T-helper 17 cell (primary cell): Measurements from ENCODE around the gene SSU72. TPM values are rescaled to one million over a fixed set of nuclear protein-coding genes. Genes with fewer than 3 reads are reported as not detected.
A peak's percentile ranks its signal among the peaks of the same experiment; 100 is the strongest.
"Not testable (repeated sequence)": the region's sequence is repeated elsewhere in the genome, so short reads cannot be mapped to it uniquely, and the experiment has no call there.

ENCODE experiments used
- ATAC-seq: fragments of 150-1000 bp; cut with Tn5 transposase; 2 replicates; pipeline ENCODE4 v1.10.0; 2021; ENCODE audit warnings: mild to moderate bottlenecking, moderate library complexity
- DNase-seq, 3 donors: peaks; one replicate each; pipeline versions ENCODE4 v3.0.0 to v3.0.0-alpha.2; 2020 to 2021
- H3K9me3 ChIP-seq: one replicate; pipeline ENCODE4 v1.7.0; 2013; ENCODE audit warnings: low read length, mild to moderate bottlenecking; ENCODE audit not compliant: control insufficient read depth, poor library complexity, severe bottlenecking
- H3K27ac Mint-ChIP-seq: one replicate; pipeline ENCODE4 v1.8.0; 2022; ENCODE audit warnings: mild to moderate bottlenecking, moderate library complexity, mixed read lengths
- H3K27me3 Mint-ChIP-seq: one replicate; pipeline ENCODE4 v1.8.0; 2022; ENCODE audit warnings: mixed read lengths
- H3K36me3 Mint-ChIP-seq: one replicate; pipeline ENCODE4 v1.8.0; 2022; ENCODE audit warnings: low read depth, mixed read lengths
- H3K4me1 Mint-ChIP-seq: one replicate; pipeline ENCODE4 v1.8.0; 2022; ENCODE audit warnings: mild to moderate bottlenecking, mixed read lengths
- H3K4me3 Mint-ChIP-seq: one replicate; pipeline ENCODE4 v1.8.0; 2022; ENCODE audit warnings: mild to moderate bottlenecking, moderate library complexity, mixed read lengths
- total RNA-seq, 4 donors: library from RNA in 2 of 4; stranded (reverse) in 2 of 4; gene quantifications; one replicate each; pipeline ENCODE4 v1.2.3 and lab custom pipeline; 2022 to 2026

SSU72 gene
- total RNA-seq, 2 donors from 2014 or later = 99.3 to 103 TPM

- not testable (repeated sequence) for DNase-seq, H3K27me3 Mint-ChIP-seq, H3K4me3 Mint-ChIP-seq, H3K4me1 Mint-ChIP-seq, H3K36me3 Mint-ChIP-seq, H3K27ac Mint-ChIP-seq, H3K9me3 ChIP-seq, ATAC-seq
Measured at GRCh38 chr1:1524750-1525383, 49.8 kb downstream of the SSU72 start.

GRCh38 chr1:1523651-1524050 is 51.0 kb downstream of the SSU72 start:
- H3K4me1 Mint-ChIP-seq, H3K9me3 ChIP-seq, DNase-seq, H3K36me3 Mint-ChIP-seq, ATAC-seq, H3K4me3 Mint-ChIP-seq, H3K27me3 Mint-ChIP-seq, H3K27ac Mint-ChIP-seq: not testable (repeated sequence)

- not testable (repeated sequence) for H3K4me1 Mint-ChIP-seq, ATAC-seq, H3K9me3 ChIP-seq, DNase-seq, H3K36me3 Mint-ChIP-seq, H3K27ac Mint-ChIP-seq, H3K27me3 Mint-ChIP-seq, H3K4me3 Mint-ChIP-seq
Measured at GRCh38 chr1:1523226-1523625, 51.4 kb downstream of the SSU72 start.

GRCh38 chr1:1522536-1522935 is 52.1 kb downstream of the SSU72 start:
- not testable (repeated sequence) for H3K36me3 Mint-ChIP-seq, H3K4me3 Mint-ChIP-seq, ATAC-seq, H3K4me1 Mint-ChIP-seq, H3K9me3 ChIP-seq, H3K27me3 Mint-ChIP-seq, DNase-seq, H3K27ac Mint-ChIP-seq

- Mint-ChIP-seq H3K27me3 (no peaks in the 10 kb centered on the region), H3K4me1 (no peaks in the 10 kb centered on the region), H3K4me3 (no peak overlapping the region), H3K27ac (no peak overlapping the region), H3K36me3 (no peaks in the 10 kb centered on the region)
- no peak for ATAC-seq
- H3K9me3 ChIP-seq = no peaks in the 10 kb centered on the region
- DNase-seq = no peak
Measured at GRCh38 chr1:1521331-1521730, 53.3 kb downstream of the SSU72 start.

- not testable (repeated sequence) for H3K9me3 ChIP-seq, H3K36me3 Mint-ChIP-seq, H3K4me3 Mint-ChIP-seq, ATAC-seq, H3K27me3 Mint-ChIP-seq, H3K27ac Mint-ChIP-seq, H3K4me1 Mint-ChIP-seq, DNase-seq
Measured at GRCh38 chr1:1519805-1520505, 54.7 kb downstream of the SSU72 start.

- H3K4me1 Mint-ChIP-seq, H3K27ac Mint-ChIP-seq, H3K27me3 Mint-ChIP-seq, H3K36me3 Mint-ChIP-seq, H3K4me3 Mint-ChIP-seq, H3K9me3 ChIP-seq, ATAC-seq, DNase-seq: not testable (repeated sequence)
Measured at GRCh38 chr1:1518621-1519007, 56.0 kb downstream of the SSU72 start.

- ATAC-seq = no peak
- H3K27me3 Mint-ChIP-seq = no peaks in the 10 kb centered on the region
Measured at GRCh38 chr1:1517973-1518620, 56.6 kb downstream of the SSU72 start.

GRCh38 chr1:1516923-1517322 is 57.7 kb downstream of the SSU72 start:
- H3K36me3 Mint-ChIP-seq, H3K27me3 Mint-ChIP-seq, H3K4me3 Mint-ChIP-seq, ATAC-seq, H3K4me1 Mint-ChIP-seq, DNase-seq, H3K27ac Mint-ChIP-seq, H3K9me3 ChIP-seq: not testable (repeated sequence)

More at GRCh38 chr1:1517973-1518620, 56.6 kb downstream of the SSU72 start:
- Mint-ChIP-seq H3K4me3 (no peak overlapping the region), H3K27ac (no peak overlapping the region), H3K4me1 (peaks cover 2% of the 10 kb centered on the region), H3K36me3 (no peaks in the 10 kb centered on the region)
- H3K9me3 ChIP-seq = no peaks in the 10 kb centered on the region
- DNase-seq = no peak

- H3K4me1 Mint-ChIP-seq, H3K27ac Mint-ChIP-seq: not testable (repeated sequence)
Measured at GRCh38 chr1:1514376-1514775, 60.3 kb downstream of the SSU72 start.

GRCh38 chr1:1513675-1514074 is 61.0 kb downstream of the SSU72 start:
- not testable (repeated sequence) for H3K4me1 Mint-ChIP-seq, H3K27ac Mint-ChIP-seq, DNase-seq, H3K36me3 Mint-ChIP-seq, H3K27me3 Mint-ChIP-seq, H3K9me3 ChIP-seq, ATAC-seq
- peak overlapping the region; percentile 73 for H3K4me3 Mint-ChIP-seq

More at GRCh38 chr1:1514376-1514775, 60.3 kb downstream of the SSU72 start:
- DNase-seq, H3K36me3 Mint-ChIP-seq, ATAC-seq, H3K9me3 ChIP-seq, H3K27me3 Mint-ChIP-seq, H3K4me3 Mint-ChIP-seq: not testable (repeated sequence)

- not testable (repeated sequence) for H3K27me3 Mint-ChIP-seq, DNase-seq, H3K27ac Mint-ChIP-seq, H3K4me1 Mint-ChIP-seq, H3K36me3 Mint-ChIP-seq, H3K9me3 ChIP-seq
- peak; percentile 21 for ATAC-seq
- peak overlapping the region; percentile 67 for H3K4me3 Mint-ChIP-seq
Measured at GRCh38 chr1:1512425-1512824, 62.2 kb downstream of the SSU72 start.

- peak within 1 kb of the TSS; percentile 95 for H3K27ac Mint-ChIP-seq
Measured at GRCh38 chr1:1511533-1512285, 63.0 kb downstream of the SSU72 start, which contains the start of gene ATAD3A. Gene ATAD3A (plus strand): TSS chr1:1512162. CDS start chr1:1512269, 107 bp downstream.

More at GRCh38 chr1:1511533-1512285, 63.0 kb downstream of the SSU72 start, which contains the start of gene ATAD3A:
- Mint-ChIP-seq H3K4me3 (peak within 1 kb of the TSS; percentile 95), H3K27me3 (no peaks in the 10 kb centered on the region), H3K4me1 (peaks cover 9% of the 10 kb centered on the region), H3K36me3 (peaks cover 3% of the 10 kb centered on the region)
- ATAC-seq (peak; percentile 94), DNase-seq (peak; percentile 90 to 93 (median 93))
- H3K9me3 ChIP-seq = no peaks in the 10 kb centered on the region
